ENCODE results near the gene CTXND1. TPM values are rescaled to one million over a fixed set of nuclear protein-coding genes. Genes with fewer than 3 reads are reported as not detected.

Gene CTXND1
- total and polyA plus RNA-seq, 2 of the 8 experiments (the other 6 are each of a cell fraction or from before 2014, with no cell fraction given), result 0.03 TPM; not detected in 1

DNA sequence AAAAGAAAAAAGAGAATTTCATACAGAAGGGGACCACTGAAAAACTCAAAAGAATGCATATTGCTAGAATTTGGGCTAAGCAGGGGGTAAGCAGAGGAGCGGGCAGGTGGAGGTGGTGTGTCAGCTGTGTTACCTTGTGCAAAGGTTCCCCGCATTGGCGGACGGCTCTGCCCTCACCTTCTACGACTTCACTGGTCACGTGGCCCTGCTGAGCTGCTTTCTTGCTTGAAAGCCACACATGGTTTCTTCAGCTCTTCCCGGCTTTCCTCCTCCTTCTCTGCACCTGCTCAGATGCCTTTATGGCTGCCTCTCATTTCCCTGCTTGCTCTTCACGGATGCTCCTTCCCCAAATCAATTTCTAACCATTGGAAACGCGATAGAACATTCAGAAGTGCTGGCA is 68.7 kb downstream of the CTXND1 start:
- H3K9ac ChIP-seq (replicated peaks in 1 of 4; ENCODE audit: extremely low read depth in 1 of 4, low read depth in 3 of 4, low read length in 3 of 4), result no peak overlapping the region
- H3K4me1 ChIP-seq (replicated peaks in 1 of 4; ENCODE audit: control insufficient read depth in 3 of 4, insufficient read depth in 4 of 4, low read length in 3 of 4), result no peaks in the 10 kb centered on the region
- no peak overlapping the region for H3K56ac ChIP-seq (replicated peaks; ENCODE audit: insufficient read length, low read depth, low read length)
- H3K14ac ChIP-seq (ENCODE audit: insufficient read length), result no peak overlapping the region
- ChIA-PET POLR2A (ENCODE audit: partially characterized antibody) (no interaction called here), CTCF (ENCODE audit: partially characterized antibody) (interaction anchor here (1.0 to 1.6 kb wide), 8 partner anchors 8 to 334 kb away, joined by 3 to 7 read pairs (median 4); no protein-coding TSS in a partner anchor)
- no peak overlapping the region for H3K4me2 ChIP-seq (ENCODE audit: insufficient read depth in 1 of 2, low read depth in 2 of 2, low read length in 2 of 2)
- no peak overlapping the region for H3K18ac ChIP-seq (ENCODE audit: extremely low read depth, low read length)
- H3K36me3 ChIP-seq (ENCODE audit: control insufficient read depth in 2 of 4, insufficient read depth in 4 of 4, low read length in 3 of 4), result peaks cover 0 to 7% (median 2%) of the 10 kb centered on the region in 4 experiments; a peak in 3 of 8 replicates
- H3K79me1 ChIP-seq (ENCODE audit: low read depth, low read length), result no peaks in the 10 kb centered on the region
- H2BK5ac ChIP-seq (ENCODE audit: low read depth, low read length), result no peak overlapping the region
- H3K27ac ChIP-seq (ENCODE audit: low read depth, low read length), result no peak overlapping the region
- H2AFZ ChIP-seq (ENCODE audit: low read length), result no peak overlapping the region
- no peak overlapping the region for H2BK20ac ChIP-seq (ENCODE audit: low read length)
- H2BK15ac ChIP-seq (ENCODE audit: low read length), result no peak overlapping the region
- H3K9me3 ChIP-seq (ENCODE audit: insufficient read depth in 2 of 2, low read depth in 1 of 2, low read length in 1 of 2), result no peaks in the 10 kb centered on the region
- H3K23ac ChIP-seq (ENCODE audit: insufficient read length), result no peak overlapping the region
- no peak overlapping the region for H3K4ac ChIP-seq (replicated peaks; ENCODE audit: insufficient read length, low read depth, low read length)
- no peak overlapping the region for H2AK5ac ChIP-seq (ENCODE audit: low read depth, low read length)
- H3K23me2 ChIP-seq (ENCODE audit: low read depth, low read length), result no peaks in the 10 kb centered on the region
- TF ChIP-seq RFX5 (IDR thresholded peaks at IDR 0.05; ENCODE audit: borderline replicate concordance, low read depth, low read length) (no peak), MAFK (IDR thresholded peaks at IDR 0.05; ENCODE audit: low read depth, low read length) (no peak), KDM4A (IDR thresholded peaks at IDR 0.05; ENCODE audit: low read depth, low read length, severe bottlenecking) (no peak), BACH1 (IDR thresholded peaks at IDR 0.05; ENCODE audit: low read length) (no peak), SIN3A (conservative IDR thresholded peaks at IDR 0.05 in 1 of 2, IDR thresholded peaks at IDR 0.05 in 1 of 2; ENCODE audit: low read depth in 1 of 2, low read length in 2 of 2) (no peak), NRF1 (IDR thresholded peaks at IDR 0.05; ENCODE audit: low read depth, low read length) (no peak), KDM5A (IDR thresholded peaks at IDR 0.05; ENCODE audit: low read length) (no peak), BCL11A (IDR thresholded peaks at IDR 0.05; ENCODE audit: low read depth in 2 of 2, low read length in 2 of 2) (no peak)
- H4K8ac ChIP-seq (ENCODE audit: extremely low read depth, insufficient read depth, low read length), result no peak overlapping the region; the same call in 1 of the 2 replicates
- H4K5ac ChIP-seq (ENCODE audit: insufficient read length, low read depth, low read length), result no peak overlapping the region
- no peak overlapping the region for H2BK12ac ChIP-seq (ENCODE audit: low read depth, low read length)
- no peaks in the 10 kb centered on the region for H4K20me1 ChIP-seq (replicated peaks in 1 of 2; ENCODE audit: control insufficient read depth in 1 of 2, insufficient read depth in 2 of 2, low read length in 2 of 2)
- FAIRE-seq (no peak), DNase-seq (ENCODE audit: low read depth in 1 of 2, low spot score in 2 of 2) (no peak)
- no peaks in the 10 kb centered on the region for H3K79me2 ChIP-seq (ENCODE audit: control insufficient read depth in 1 of 2, insufficient read depth in 2 of 2, low read length in 2 of 2)
- no peaks in the 10 kb centered on the region for H3K27me3 ChIP-seq (replicated peaks in 1 of 4; ENCODE audit: control insufficient read depth in 3 of 4, extremely low read depth in 1 of 4, insufficient read depth in 3 of 4, low read length in 3 of 4)
- H2BK120ac ChIP-seq (replicated peaks; ENCODE audit: low read depth, low read length), result no peak overlapping the region
- H3K4me3 ChIP-seq (ENCODE audit: extremely low read depth in 1 of 4, insufficient read depth in 2 of 4, low read depth in 3 of 4, low read length in 4 of 4), result no peak overlapping the region
- 93% methylated on average over 10 of the region's 10 CpGs; no CpG with 5 or more reads in 1 of the 2 experiments for WGBS, 2 experiments (ENCODE audit: extremely low coverage in 1 of 2, insufficient coverage in 1 of 2, insufficient read length in 1 of 2, insufficient replicate concordance in 2 of 2, low coverage in 1 of 2, low lambda C conversion rate in 2 of 2, missing lambda C conversion rate in 1 of 2)
- no peak overlapping the region for H4K91ac ChIP-seq (replicated peaks; ENCODE audit: insufficient read length, low read length)

Data from H1 (cell line).